Fibroblast of skin of right biceps (primary cell): ENCODE data around the gene GPR39.
A peak's percentile ranks its signal among the peaks of the same experiment; 100 is the strongest.

Source experiments
- DNase-seq: peaks from one replicate; pipeline ENCODE4 v3.0.0-alpha.2; 2013

The GPR39 gene

GRCh38 chr2:132646540-132647108 is 230.0 kb downstream of the GPR39 start:
- no peak for DNase-seq

- peak; percentile 32 for DNase-seq
Observed at GRCh38 chr2:132651115-132652045, 234.8 kb downstream of the GPR39 start.

GRCh38 chr2:132652474-132652873 is 235.9 kb downstream of the GPR39 start:
- no peak for DNase-seq

- no peak for DNase-seq
Observed at GRCh38 chr2:132654335-132654734, 237.7 kb downstream of the GPR39 start.

- no peak for DNase-seq
Observed at GRCh38 chr2:132654968-132655367, 238.4 kb downstream of the GPR39 start.

- DNase-seq, result no peak
Observed at GRCh38 chr2:132656266-132656975, 239.8 kb downstream of the GPR39 start.

GRCh38 chr2:132659331-132659730 is 242.7 kb downstream of the GPR39 start:
- DNase-seq, result no peak

- no peak for DNase-seq
Observed at GRCh38 chr2:132662732-132663131, 246.1 kb downstream of the GPR39 start.

- no peak for DNase-seq
Observed at GRCh38 chr2:132664096-132664495, 247.5 kb downstream of the GPR39 start.

GRCh38 chr2:132665401-132666140 is 249.0 kb downstream of the GPR39 start:
- no peak for DNase-seq

- peak; percentile 53 for DNase-seq
Observed at GRCh38 chr2:132667706-132668105, 251.1 kb downstream of the GPR39 start.

GRCh38 chr2:132668189-132668823 is 251.7 kb downstream of the GPR39 start:
- DNase-seq, result peak; percentile 27

- DNase-seq, result no peak
Observed at GRCh38 chr2:132668987-132669907, 252.6 kb downstream of the GPR39 start.

- DNase-seq, result peak; percentile 25
Observed at GRCh38 chr2:132669908-132670495, 253.4 kb downstream of the GPR39 start, which contains the start of gene LYPD1. Gene LYPD1 (minus strand): TSS chr2:132670205. CDS start chr2:132669932, 273 bp downstream.

- DNase-seq, result no peak
Observed at GRCh38 chr2:132670496-132671150, 254.0 kb downstream of the GPR39 start.

- peak; percentile 95 for DNase-seq
Observed at GRCh38 chr2:132671151-132671835, 254.7 kb downstream of the GPR39 start.

GRCh38 chr2:132676999-132677398 is 260.4 kb downstream of the GPR39 start:
- peak; percentile 34 for DNase-seq

- peak; percentile 87 for DNase-seq
Observed at GRCh38 chr2:132677661-132678060, 261.1 kb downstream of the GPR39 start.

GRCh38 chr2:132678483-132678882 is 261.9 kb downstream of the GPR39 start:
- DNase-seq, result peak; percentile 74
